ENCODE measurements around the gene HOXC10.

Gene HOXC10

DNA sequence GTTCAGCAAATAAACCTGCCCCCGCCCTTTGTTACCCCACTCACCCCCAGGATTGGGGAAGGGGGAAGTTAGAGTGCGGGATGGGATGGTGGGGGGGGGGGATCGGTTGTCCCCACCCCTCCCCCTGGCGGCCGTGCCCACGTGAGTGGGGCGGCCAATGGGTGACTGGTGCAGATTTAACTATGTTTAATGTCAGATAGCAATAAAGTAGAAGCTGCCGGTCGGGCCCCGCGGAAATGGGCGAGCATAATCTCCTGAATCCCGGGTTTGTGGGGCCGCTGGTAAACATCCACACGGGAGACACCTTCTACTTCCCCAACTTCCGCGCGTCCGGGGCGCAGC is 30.3 kb upstream of the HOXC10 start, which contains the start of gene HOXC12:
HOXC12 (plus strand) TSS at position 210 of the 342 bp plus-strand sequence; CDS start at position 237, 27 bp downstream.
- H3K4me3 ChIP-seq (ENCODE audit: low read depth, low read length), result no peak within 1 kb of the TSS
- no peak for DNase-seq (ENCODE audit: low read depth)
- in situ Hi-C loops (cut with HindIII; ENCODE audit: low sequenced_read_pairs), result no loop called here
- no peak for TF ChIP-seq CTCF (IDR thresholded peaks at IDR 0.05; ENCODE audit: low read depth, low read length, missing control alignments)

- H3K4me3 ChIP-seq (ENCODE audit: low read depth, low read length), result no peak overlapping the region
- in situ Hi-C loops (cut with HindIII; ENCODE audit: low sequenced_read_pairs), result no loop called here
- TF ChIP-seq CTCF (IDR thresholded peaks at IDR 0.05; ENCODE audit: low read depth, low read length, missing control alignments), result no peak
- DNase-seq (ENCODE audit: low read depth), result no peak
Observed at GRCh38 chr12:53955036-53955775, 29.7 kb upstream of the HOXC10 start.

DNA sequence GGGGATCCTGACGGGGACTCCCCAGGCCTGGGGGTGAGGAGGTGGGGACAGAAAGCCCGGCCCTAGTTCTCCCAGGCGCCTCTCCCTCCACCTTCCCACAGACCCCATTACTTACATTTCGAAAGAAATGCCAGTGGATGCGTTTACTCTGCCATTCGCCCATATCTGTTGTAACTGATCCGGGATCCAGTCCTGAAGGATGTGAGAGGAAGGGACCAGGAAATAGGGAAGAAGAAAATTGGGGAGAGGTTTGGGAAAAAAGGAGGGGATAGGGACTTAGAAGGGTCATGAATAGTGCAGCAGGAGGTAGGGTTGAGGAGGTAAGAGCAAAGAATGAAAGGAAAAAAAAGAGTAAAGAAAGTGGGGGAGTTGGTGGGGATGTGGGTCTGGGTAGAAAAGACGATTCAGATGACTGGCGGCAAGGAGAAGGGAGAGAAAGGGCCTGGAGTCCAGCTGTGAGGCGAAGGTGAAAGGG is 29.1 kb upstream of the HOXC10 start:
- DNase-seq (ENCODE audit: low read depth), result no peak
- no peak for TF ChIP-seq CTCF (IDR thresholded peaks at IDR 0.05; ENCODE audit: low read depth, low read length, missing control alignments)
- H3K4me3 ChIP-seq (ENCODE audit: low read depth, low read length), result no peak overlapping the region
- in situ Hi-C loops (cut with HindIII; ENCODE audit: low sequenced_read_pairs), result no loop called here

DNA sequence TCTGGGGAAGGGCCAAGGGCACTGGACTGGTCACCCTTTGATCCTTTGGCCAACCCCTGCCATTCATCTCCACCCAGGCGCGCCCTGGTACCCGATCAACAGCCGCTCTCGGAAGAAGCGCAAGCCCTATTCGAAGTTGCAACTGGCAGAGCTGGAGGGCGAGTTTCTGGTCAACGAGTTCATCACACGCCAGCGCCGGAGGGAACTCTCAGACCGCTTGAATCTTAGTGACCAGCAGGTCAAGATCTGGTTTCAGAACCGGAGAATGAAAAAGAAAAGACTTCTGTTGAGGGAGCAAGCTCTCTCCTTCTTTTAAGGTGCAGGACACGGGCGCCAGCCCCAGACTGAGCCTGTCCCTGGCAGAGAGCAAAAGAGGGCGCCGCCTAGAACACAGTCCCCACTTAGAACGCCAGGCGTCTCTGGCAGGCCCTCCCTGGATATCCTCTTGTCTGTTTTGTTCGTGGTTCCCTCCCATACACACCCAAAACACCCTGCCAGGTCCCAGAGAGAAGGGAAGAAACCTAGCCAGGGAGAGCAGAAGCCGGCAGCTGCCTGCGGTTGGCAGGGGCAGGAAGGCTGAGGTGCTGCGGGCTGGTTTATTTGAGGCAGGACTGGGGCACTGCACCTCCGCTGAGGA is 28.6 kb upstream of the HOXC10 start:
- in situ Hi-C loops (cut with HindIII; ENCODE audit: low sequenced_read_pairs), result no loop called here
- H3K4me3 ChIP-seq (ENCODE audit: low read depth, low read length), result no peak overlapping the region
- no peak for DNase-seq (ENCODE audit: low read depth)
- TF ChIP-seq CTCF (IDR thresholded peaks at IDR 0.05; ENCODE audit: low read depth, low read length, missing control alignments), result no peak

- no peak for DNase-seq (ENCODE audit: low read depth)
- TF ChIP-seq CTCF (IDR thresholded peaks at IDR 0.05; ENCODE audit: low read depth, low read length, missing control alignments), result no peak
- H3K4me3 ChIP-seq (ENCODE audit: low read depth, low read length), result no peak overlapping the region
- in situ Hi-C loops (cut with HindIII; ENCODE audit: low sequenced_read_pairs), result no loop called here
Observed at GRCh38 chr12:53956914-53957536, 27.9 kb upstream of the HOXC10 start.

DNA sequence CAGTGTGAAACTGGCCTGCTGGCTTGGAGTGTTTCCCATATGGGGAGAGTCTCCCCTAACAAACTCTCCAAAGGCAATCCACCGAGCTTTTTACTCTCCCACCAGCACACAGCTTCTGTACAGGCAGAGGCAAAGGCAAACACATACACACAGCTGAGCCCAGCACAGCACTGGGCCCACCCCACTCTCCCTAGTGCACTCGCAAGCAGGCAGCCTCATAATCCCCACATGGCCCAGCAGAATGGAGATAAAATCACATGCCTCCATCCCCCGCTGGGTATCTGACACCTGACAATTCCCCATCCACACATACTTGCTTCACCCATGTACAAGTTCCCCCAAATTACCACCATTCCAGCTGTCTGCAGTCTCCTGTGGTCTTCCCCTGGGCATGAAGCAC is 26.8 kb upstream of the HOXC10 start:
- TF ChIP-seq CTCF (IDR thresholded peaks at IDR 0.05; ENCODE audit: low read depth, low read length, missing control alignments), result no peak
- no peak for DNase-seq (ENCODE audit: low read depth)
- in situ Hi-C loops (cut with HindIII; ENCODE audit: low sequenced_read_pairs), result no loop called here
- H3K4me3 ChIP-seq (ENCODE audit: low read depth, low read length), result no peak overlapping the region

Data from astrocyte of the cerebellum (primary cell).